ENCODE data around the gene BFSP2.

The BFSP2 gene

DNA sequence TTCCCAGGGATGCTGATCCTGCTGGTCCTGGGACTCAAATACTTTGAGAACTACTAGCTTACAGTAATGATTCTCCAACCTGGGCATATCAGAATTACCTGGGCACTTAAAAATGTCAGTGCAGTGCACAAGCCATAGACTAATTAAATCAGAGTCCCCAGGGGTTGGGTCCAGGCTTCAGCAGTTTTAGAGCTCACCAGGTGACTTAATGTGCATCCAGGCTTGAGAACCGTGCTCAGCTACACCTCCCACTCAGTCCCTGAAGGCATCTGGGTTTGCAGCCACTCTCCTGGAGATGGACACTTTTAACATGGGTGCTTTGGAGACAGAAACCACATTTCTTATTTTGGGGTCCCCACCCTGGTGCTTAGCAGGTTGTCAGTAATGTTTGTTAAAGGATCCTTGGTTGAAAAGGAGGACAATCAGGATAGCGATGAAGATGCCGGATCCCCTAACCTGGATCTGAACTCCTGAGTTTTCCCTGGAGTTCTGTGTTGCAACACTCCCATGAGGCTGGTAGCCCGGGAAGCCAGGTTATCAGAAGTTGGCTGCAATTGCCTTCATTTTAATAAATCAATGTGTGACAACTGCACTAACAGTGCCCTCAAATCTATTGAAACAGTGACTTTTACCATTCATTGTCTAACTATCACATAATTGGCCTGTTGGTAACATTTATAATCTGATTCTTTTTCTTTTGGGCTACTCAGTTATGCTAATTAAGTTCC lies 48.1 kb downstream of the BFSP2 start:
- no peak for DNase-seq (ENCODE audit: extremely low read depth, low read depth)
- no peak overlapping the region for H3K4me3 ChIP-seq (replicated peaks; ENCODE audit: low read depth, low read length)
- TF ChIP-seq, protein P1, sequence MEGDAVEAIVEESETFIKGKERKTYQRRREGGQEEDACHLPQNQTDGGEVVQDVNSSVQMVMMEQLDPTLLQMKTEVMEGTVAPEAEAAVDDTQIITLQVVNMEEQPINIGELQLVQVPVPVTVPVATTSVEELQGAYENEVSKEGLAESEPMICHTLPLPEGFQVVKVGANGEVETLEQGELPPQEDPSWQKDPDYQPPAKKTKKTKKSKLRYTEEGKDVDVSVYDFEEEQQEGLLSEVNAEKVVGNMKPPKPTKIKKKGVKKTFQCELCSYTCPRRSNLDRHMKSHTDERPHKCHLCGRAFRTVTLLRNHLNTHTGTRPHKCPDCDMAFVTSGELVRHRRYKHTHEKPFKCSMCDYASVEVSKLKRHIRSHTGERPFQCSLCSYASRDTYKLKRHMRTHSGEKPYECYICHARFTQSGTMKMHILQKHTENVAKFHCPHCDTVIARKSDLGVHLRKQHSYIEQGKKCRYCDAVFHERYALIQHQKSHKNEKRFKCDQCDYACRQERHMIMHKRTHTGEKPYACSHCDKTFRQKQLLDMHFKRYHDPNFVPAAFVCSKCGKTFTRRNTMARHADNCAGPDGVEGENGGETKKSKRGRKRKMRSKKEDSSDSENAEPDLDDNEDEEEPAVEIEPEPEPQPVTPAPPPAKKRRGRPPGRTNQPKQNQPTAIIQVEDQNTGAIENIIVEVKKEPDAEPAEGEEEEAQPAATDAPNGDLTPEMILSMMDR (IDR thresholded peaks at IDR 0.05; ENCODE audit: low read depth, low read length, missing control alignments), result no peak

DNA sequence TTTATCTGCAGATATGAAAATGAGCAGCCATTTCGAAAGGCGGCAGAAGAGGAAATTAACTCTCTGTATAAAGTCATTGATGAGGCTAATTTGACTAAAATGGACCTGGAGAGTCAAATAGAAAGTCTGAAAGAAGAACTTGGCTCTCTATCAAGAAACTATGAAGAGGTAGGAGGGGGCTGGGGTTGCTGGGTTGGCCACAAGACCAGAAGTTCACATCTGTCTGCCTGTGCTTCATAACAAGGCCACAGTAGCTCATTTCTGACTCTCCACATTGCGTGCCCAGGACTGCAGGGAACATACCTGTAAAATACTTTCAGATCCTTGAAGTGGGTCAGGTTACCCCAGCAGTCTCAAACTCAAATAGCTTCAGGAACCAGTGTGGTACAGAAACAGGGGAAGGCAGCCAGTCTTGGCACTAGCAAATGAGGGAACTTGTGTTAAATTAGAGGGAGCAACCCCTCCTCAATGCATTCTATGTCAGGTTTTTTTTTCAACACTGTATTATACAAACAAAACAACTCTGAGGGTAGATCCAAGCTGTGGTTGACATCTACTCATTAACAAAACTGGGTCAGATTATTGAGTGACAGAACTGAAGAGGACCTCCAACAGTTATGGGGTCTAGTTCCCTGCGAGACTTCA lies 48.7 kb downstream of the BFSP2 start:
- TF ChIP-seq, protein P1 (IDR thresholded peaks at IDR 0.05; ENCODE audit: low read depth, low read length, missing control alignments), result no peak
- H3K4me3 ChIP-seq (replicated peaks; ENCODE audit: low read depth, low read length), result no peak overlapping the region
- no peak for DNase-seq (ENCODE audit: extremely low read depth, low read depth)

DNA sequence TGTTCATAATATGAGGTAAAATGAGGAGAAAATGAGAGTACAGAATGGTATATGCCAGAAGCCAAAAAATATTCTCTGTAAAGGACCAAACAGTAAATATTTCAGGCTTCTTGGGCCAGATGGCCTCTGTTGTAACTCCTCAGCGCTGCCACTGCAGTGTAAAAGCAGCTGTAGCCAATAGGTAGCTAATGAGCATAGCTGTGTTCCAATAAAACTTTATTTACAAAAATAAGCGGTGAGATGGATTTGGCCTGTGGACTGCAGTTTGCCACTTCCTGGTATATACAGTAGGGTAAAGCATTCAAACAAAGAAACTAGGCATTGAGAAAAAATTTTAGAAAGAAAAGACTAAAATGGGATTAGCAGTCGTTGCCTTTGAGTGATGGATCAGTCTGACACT lies 51.5 kb downstream of the BFSP2 start:
- no peak for DNase-seq (ENCODE audit: extremely low read depth, low read depth)
- H3K4me3 ChIP-seq (replicated peaks; ENCODE audit: low read depth, low read length), result no peak overlapping the region
- TF ChIP-seq, protein P1 (IDR thresholded peaks at IDR 0.05; ENCODE audit: low read depth, low read length, missing control alignments), result no peak

DNA sequence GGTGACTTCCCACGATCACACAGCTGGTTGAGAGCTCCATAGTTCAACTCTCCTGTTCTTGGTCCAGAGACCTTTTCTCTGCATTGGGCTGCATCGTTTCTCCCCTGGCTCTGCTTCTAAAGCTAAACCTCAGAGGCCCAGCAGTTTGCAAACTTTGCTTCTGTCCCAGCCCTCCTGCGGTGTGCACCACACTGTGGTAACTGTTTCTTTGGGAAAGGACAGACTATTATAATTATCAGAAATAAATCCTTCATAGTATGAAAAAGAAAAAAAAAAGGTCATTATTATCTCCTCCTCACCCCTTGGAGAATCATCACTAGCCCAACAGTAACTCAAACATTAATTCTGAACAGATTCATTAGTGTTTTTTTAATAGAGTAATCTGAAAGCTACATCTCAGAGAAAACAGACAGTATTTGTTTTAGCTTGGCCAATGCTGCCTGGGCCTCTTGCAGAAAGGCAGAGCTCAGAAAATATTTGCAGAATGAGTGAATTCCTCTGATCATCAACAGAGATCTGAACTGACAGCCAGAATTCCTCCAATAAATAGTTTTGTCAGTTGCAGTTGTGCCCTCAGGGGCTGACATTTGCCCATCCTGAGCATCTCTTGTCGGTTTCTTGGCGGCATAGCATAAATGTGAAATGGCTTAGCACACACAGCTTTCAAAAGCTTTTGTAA lies 52.9 kb downstream of the BFSP2 start:
- TF ChIP-seq, protein P1 (IDR thresholded peaks at IDR 0.05; ENCODE audit: low read depth, low read length, missing control alignments), result no peak
- no peak for DNase-seq (ENCODE audit: extremely low read depth, low read depth)
- no peak overlapping the region for H3K4me3 ChIP-seq (replicated peaks; ENCODE audit: low read depth, low read length)

DNA sequence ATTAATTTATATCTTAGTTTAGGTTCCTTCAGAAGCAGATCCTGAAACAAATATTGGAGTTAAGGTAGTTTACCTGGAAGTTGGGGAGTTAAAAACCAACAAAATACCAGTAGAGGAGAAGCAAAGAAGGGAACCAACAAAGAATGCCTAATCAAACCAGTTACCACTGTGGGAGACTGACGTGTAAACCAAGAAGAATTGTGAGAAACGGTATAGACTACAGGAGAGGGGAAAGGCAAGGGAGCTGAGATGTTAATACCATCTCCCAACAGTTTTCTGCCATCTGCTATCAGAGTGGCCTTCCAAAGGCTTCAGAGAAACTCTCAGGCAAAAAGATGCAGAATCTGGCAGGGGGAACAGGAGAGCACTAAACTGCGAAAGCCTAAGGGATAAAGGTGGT lies 53.5 kb downstream of the BFSP2 start:
- no peak for DNase-seq (ENCODE audit: extremely low read depth, low read depth)
- TF ChIP-seq, protein P1 (IDR thresholded peaks at IDR 0.05; ENCODE audit: low read depth, low read length, missing control alignments), result no peak

DNA sequence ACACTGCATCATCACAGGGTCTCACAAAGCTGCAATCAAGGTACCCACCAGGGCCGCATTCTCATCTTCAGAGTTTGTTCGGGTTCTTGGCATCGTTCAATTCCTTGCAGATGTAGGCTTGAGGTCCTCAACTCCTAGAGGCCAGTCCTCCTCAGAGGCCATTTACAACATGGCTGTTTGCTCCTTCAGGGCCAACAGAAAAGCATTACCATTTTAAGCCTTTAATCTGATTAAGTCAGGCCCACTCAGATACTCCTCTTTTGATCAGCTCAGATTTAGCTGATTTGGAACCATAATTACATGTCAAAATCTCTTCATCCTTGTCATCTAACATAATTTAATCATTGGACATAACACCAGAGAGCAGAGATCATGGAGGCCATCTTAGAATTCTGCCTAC lies 55.4 kb downstream of the BFSP2 start:
- TF ChIP-seq, protein P1 (IDR thresholded peaks at IDR 0.05; ENCODE audit: low read depth, low read length, missing control alignments), result no peak
- no peak overlapping the region for H3K4me3 ChIP-seq (replicated peaks; ENCODE audit: low read depth, low read length)
- no peak for DNase-seq (ENCODE audit: extremely low read depth, low read depth)

More for the DNA sequence above, 53.5 kb downstream of the BFSP2 start:
- H3K4me3 ChIP-seq (replicated peaks; ENCODE audit: low read depth, low read length), result no peak overlapping the region
